NCI-H345 treated with DMSO at 0.1 percent for 48 hours (cell line): ENCODE measurements around the gene PIGT.

ENCODE experiments used
- DNase-seq: peaks from one replicate; lab custom pipeline; 2025; ENCODE audit not compliant: unreplicated experiment; lab: John Stamatoyannopoulos, UW

PIGT gene

GRCh38 chr20:45400346-45401031 is 15.5 kb upstream of the PIGT start:
- DNase-seq, result no peak

- DNase-seq, result no peak
Measured at GRCh38 chr20:45402946-45403345, 13.0 kb upstream of the PIGT start.

- DNase-seq, result peak; percentile 70
Measured at GRCh38 chr20:45404438-45404837, 11.5 kb upstream of the PIGT start.

GRCh38 chr20:45405571-45406259 is 10.2 kb upstream of the PIGT start:
- no peak for DNase-seq

- peak; percentile 10 for DNase-seq
Measured at GRCh38 chr20:45406260-45407066, 9.5 kb upstream of the PIGT start.

DNA sequence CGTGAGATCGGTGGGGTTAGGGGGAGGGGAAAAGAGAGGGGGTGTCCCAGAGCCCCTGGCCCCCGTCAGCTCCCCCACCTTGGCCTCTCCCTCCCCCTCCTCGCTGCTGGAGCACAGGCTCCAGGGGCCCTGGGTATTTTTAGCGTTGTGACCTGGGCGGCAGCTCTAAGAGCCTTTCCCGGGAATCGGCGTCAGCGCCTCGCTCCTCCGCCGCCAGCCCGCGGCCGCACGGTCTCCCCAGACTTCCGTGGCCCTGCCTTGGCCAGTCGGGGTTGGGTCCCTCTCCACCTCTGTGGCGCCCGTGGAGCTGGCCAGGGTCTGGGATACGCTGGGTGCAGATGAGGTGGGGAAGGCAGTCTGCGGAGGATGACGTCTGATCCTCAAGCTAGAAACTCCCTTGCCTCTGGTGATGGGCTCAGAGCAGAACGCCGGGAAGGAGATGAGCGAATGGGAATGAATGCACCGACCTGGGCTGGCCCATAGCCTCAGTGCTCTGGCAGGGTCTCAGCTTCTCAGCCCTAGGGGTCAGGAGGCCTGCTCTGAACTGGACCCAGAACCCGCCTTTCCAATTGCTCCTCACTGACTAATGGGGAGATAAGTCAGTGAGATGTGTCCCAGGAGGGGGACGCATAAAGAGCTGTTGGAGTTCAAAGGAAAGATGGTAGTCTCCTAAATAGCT is 8.7 kb upstream of the PIGT start:
- DNase-seq, result peak; percentile 5

DNA sequence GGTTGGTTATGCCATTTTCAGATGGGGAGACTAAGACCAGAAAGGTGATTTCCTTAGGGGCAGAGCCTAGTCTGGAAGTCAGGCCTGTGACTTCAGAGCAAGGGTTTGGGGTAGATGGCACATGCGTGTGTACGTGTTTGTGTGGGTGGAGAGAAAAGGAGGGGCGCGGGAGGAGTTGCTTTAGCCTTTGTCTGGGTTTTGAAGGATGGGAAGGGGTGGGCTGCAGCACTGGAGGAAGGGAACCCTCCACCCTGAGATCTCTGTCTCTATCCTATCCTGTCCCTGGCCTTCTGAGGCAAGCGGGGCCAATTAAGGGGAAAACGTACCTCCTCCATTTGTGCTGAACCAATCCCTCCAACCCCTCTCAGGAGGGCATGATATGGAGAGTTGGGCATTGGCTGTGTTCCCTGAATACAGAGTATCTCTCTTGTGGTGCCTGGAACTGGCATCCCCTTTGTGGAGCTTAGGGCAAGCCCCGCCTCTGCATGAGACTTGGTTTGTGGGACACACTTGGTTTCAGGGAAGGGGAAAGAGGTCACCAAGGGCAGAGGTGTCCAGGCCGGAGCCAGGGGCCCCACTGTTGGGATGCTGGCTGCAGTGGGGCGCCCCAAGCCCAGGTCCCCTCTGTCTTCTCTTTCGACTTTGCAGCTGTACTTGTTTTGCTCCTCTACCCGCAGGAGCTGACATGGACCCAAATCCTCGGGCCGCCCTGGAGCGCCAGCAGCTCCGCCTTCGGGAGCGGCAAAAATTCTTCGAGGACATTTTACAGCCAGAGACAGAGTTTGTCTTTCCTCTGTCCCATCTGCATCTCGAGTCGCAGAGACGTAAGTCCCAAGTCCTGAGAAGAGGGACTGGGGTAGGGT is 7.9 kb upstream of the PIGT start, which contains the start of gene DBNDD2:
Gene DBNDD2, plus strand, starts transcription at position 507 of the 863 bp plus-strand sequence. Its CDS starts 179 bp downstream, at position 686.
- DNase-seq, result no peak

GRCh38 chr20:45408646-45409213 is 7.2 kb upstream of the PIGT start:
- no peak for DNase-seq

DNA sequence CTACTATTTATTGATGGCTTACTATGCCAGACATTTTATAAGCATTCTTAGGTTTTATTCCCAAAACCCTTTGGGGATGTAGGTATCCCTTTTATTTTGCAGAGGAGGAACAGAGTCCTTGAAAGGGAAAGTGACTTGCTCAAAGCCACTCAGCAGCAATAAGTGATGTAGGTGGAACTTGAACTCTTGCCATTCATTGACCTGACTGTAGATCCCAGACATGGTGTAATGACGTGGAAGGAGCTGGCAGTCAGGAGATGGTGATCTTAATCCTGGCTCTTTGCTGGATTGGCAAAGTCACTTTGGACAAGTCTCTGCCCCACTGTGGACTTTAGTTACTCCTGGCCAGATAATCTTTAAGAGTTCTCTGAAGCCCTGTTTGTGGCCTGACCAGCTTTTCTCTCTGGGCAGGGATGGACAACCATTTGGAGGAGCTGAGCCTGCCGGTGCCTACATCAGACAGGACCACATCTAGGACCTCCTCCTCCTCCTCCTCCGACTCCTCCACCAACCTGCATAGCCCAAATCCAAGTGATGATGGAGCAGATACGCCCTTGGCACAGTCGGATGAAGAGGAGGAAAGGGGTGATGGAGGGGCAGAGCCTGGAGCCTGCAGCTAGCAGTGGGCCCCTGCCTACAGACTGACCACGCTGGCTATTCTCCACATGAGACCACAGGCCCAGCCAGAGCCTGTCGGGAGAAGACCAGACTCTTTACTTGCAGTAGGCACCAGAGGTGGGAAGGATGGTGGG is 6.2 kb upstream of the PIGT start:
- no peak for DNase-seq

DNA sequence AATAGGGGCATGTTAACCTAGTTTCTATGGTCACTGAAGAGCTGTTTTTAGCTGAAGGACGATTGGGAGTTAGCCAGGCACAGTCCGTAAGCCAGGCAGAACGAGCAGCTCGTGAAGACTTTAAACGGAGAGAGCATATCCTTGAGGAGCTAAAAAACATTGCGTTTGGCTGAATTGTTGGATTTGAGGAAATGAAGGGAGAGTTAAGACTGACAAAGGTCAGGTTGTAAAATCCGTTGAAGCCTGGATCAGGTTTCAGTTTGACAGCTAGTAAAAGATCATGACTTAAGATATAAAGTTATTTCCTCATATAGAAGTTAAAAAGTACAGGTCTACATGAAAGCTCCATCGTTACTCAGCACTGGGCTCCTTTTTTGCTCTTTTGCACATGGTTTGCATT is 5.1 kb upstream of the PIGT start:
- no peak for DNase-seq

DNA sequence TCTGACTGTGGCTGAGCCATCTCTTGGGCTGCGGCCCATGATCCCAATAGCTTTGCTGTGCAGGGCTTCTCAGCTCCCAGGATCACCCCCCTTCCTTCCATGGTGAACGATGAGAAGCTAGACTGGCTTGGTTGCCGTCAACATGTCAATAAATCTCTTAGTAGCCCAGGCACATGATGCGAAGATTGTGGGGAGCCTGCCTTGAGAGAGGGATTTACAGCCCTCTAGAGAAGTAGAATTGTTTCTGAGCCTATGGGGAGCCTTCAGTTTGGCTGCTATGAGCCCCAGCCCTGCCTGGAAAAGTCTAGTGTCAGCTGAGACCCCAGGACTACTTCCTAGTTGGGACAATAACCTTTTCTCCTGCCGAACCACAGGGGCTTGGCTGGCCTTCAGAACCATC is 3.3 kb upstream of the PIGT start:
- no peak for DNase-seq

GRCh38 chr20:45413479-45413878 is 2.5 kb upstream of the PIGT start:
- DNase-seq, result no peak

- DNase-seq, result no peak
Measured at GRCh38 chr20:45416917-45417316, 976 bp downstream of the PIGT start.

- DNase-seq, result peak; percentile 98
Measured at GRCh38 chr20:45419188-45420091, 3.5 kb downstream of the PIGT start.

- DNase-seq, result no peak
Measured at GRCh38 chr20:45420125-45420524, 4.2 kb downstream of the PIGT start.

DNA sequence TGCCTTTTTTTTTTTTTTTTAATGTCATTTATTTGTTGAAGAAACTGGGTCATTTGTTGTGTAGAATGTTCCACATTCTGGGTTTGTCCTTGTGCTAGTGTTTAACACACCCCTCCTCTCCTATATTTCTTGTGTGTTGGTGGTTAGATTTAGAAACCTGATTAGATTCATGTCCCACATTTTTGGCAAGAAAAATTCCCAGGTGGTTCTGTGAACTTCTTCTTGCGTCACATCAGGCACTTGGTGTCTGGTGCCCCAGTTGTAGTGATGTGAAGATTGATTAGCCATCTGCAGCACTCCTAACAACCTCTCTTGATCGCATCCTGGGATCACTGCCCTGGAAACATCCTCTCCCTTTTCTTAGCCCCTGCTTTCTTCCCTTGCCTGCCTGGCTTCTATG is 7.8 kb downstream of the PIGT start:
- no peak for DNase-seq

DNA sequence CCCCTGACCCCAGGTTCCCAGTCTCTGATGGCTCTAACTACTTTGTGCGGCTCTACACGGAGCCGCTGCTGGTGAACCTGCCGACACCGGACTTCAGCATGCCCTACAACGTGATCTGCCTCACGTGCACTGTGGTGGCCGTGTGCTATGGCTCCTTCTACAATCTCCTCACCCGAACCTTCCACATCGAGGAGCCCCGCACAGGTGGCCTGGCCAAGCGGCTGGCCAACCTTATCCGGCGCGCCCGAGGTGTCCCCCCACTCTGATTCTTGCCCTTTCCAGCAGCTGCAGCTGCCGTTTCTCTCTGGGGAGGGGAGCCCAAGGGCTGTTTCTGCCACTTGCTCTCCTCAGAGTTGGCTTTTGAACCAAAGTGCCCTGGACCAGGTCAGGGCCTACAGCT is 9.6 kb downstream of the PIGT start:
- no peak for DNase-seq

- no peak for DNase-seq
Measured at GRCh38 chr20:45426320-45427016, 10.5 kb downstream of the PIGT start.
